Kidney (tissue), 14 donors: ENCODE measurements around the gene IWS1. TPM values are rescaled to one million over a fixed set of nuclear protein-coding genes. Genes with fewer than 3 reads are reported as not detected.

Source experiments
- DNase-seq, 5 donors: peaks; one replicate each; pipeline ENCODE4 v3.0.0-alpha.2; 2013 to 2020
- FAIRE-seq: peaks from 2 replicates; lab custom pipeline; 2012; peaks lifted over from hg19 to GRCh38; lab: Jason Lieb, UNC
- H3K27ac ChIP-seq, 2 donors: one replicate each; pipeline ENCODE4 v1.7.0; 2013; ENCODE audit warnings: low read depth in 2 of 2, low read length in 2 of 2, inconsistent platforms in 1 of 2
- H3K27me3 ChIP-seq: one replicate; pipeline ENCODE4 v1.7.1; 2013; ENCODE audit warnings: low read length, inconsistent platforms; ENCODE audit not compliant: control insufficient read depth, insufficient read depth
- H3K36me3 ChIP-seq, 3 donors: one replicate each; pipeline versions ENCODE4 v1.7.0 to v1.7.1; 2013; ENCODE audit warnings: low read length in 3 of 3, control low read depth in 1 of 3, inconsistent platforms in 1 of 3; ENCODE audit not compliant: insufficient read depth in 3 of 3, control insufficient read depth in 2 of 3
- H3K4me1 ChIP-seq, 3 donors: one replicate each; pipeline versions ENCODE4 v1.7.0 to v1.7.1; 2013; ENCODE audit warnings: low read length in 3 of 3, inconsistent platforms in 1 of 3, low read depth in 1 of 3; ENCODE audit not compliant: control insufficient read depth in 2 of 3, insufficient read depth in 2 of 3
- H3K4me3 ChIP-seq, 3 donors: one replicate each; pipeline versions ENCODE4 v1.7.0 to v1.8.1; 2013; ENCODE audit warnings: low read length in 3 of 3, control low read depth in 1 of 3, inconsistent platforms in 1 of 3
- H3K9ac ChIP-seq, 3 donors: one replicate each; pipeline versions ENCODE4 v1.7.0 to v1.7.1; 2013; ENCODE audit warnings: low read length in 3 of 3, control low read depth in 1 of 3, inconsistent platforms in 1 of 3
- H3K9me3 ChIP-seq, 3 donors: one replicate each; pipeline versions ENCODE4 v1.7.0 to v1.7.1; 2013; ENCODE audit warnings: low read length in 3 of 3, control low read depth in 1 of 3, inconsistent platforms in 1 of 3; ENCODE audit not compliant: control insufficient read depth in 2 of 3, insufficient read depth in 1 of 3
- intact Hi-C: fragments of 100-400 bp; cut with DNase I; formaldehyde crosslinking; loops from one replicate; pipeline ENCODE4 v1.11.1; 2022
- polyA plus RNA-seq: library from polyadenylated mRNA; stranded (reverse); fragments of 350-450 nt; fragmentation: Illumina TruSeq; extraction: RNeasy Lipid Tissue Mini Kit (QIAGEN cat#74804); gene quantifications from one replicate; pipeline ENCODE4 v1.2.3, GENCODE V29; 2014; ENCODE audit warnings: low read depth, low replicate concordance; ENCODE audit not compliant: insufficient read depth
- total RNA-seq: library from RNA; stranded (reverse); fragmentation: NEBNext Ultra II Directional; extraction: Animal tissue kit (Norgen Biotek cat#: 25700); gene quantifications from one replicate; pipeline ENCODE4 v1.2.1, GENCODE V29; 2021
- TF ChIP-seq, protein P1 (sequence below): IDR thresholded peaks from 3 replicates; pipeline ENCODE4 v1.5.1; 2012; ENCODE audit warnings: mild to moderate bottlenecking, moderate library complexity, borderline replicate concordance; ENCODE audit not compliant: insufficient read depth; ENCODE audit errors: extremely low read depth
- donor health status: control.
- donor health status: control.
- donor health status: control.
- donor health status: control.
- donor health status: control.
- donor health status: DM: yes; HTN: yes; CAD: no.
- donor health status: Normal renal cell carcinoma (clear cell type).

IWS1 gene
- total and polyA plus RNA-seq, 2 donors from 2014 or later = 29.8 to 35.8 TPM

DNA sequence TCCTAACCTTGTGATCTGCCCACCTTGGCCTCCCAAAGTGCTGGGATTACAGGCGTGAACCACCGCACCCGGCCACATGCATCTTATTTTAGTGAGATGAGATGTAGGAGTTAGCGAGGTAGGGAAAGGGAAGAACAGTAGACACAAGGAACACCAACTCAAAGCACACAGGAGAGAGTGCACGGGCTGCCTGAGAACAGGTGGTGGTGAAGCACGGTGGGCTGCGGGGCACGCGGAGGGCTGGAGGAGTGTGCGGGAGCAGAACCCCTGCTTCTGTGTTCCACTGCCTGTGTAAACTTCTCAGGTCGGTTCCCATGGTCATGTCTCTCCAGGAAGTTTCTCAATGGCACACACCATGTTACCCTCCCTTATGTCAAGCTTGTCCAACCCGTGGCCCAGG, 69.3 kb downstream of the IWS1 start:
- Histone ChIP-seq H3K27me3 (no peaks in the 10 kb centered on the region), H3K36me3 (no peaks in the 10 kb centered on the region), H3K9ac (no peak overlapping the region), H3K4me3 (no peak overlapping the region), H3K4me1 (no peaks in the 10 kb centered on the region), H3K27ac (no peak overlapping the region), H3K9me3 (no peaks in the 10 kb centered on the region)
- FAIRE-seq = no peak
- TF ChIP-seq, protein P1, sequence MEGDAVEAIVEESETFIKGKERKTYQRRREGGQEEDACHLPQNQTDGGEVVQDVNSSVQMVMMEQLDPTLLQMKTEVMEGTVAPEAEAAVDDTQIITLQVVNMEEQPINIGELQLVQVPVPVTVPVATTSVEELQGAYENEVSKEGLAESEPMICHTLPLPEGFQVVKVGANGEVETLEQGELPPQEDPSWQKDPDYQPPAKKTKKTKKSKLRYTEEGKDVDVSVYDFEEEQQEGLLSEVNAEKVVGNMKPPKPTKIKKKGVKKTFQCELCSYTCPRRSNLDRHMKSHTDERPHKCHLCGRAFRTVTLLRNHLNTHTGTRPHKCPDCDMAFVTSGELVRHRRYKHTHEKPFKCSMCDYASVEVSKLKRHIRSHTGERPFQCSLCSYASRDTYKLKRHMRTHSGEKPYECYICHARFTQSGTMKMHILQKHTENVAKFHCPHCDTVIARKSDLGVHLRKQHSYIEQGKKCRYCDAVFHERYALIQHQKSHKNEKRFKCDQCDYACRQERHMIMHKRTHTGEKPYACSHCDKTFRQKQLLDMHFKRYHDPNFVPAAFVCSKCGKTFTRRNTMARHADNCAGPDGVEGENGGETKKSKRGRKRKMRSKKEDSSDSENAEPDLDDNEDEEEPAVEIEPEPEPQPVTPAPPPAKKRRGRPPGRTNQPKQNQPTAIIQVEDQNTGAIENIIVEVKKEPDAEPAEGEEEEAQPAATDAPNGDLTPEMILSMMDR = no peak
- intact Hi-C loops = no loop called here
- DNase-seq = no peak

DNA sequence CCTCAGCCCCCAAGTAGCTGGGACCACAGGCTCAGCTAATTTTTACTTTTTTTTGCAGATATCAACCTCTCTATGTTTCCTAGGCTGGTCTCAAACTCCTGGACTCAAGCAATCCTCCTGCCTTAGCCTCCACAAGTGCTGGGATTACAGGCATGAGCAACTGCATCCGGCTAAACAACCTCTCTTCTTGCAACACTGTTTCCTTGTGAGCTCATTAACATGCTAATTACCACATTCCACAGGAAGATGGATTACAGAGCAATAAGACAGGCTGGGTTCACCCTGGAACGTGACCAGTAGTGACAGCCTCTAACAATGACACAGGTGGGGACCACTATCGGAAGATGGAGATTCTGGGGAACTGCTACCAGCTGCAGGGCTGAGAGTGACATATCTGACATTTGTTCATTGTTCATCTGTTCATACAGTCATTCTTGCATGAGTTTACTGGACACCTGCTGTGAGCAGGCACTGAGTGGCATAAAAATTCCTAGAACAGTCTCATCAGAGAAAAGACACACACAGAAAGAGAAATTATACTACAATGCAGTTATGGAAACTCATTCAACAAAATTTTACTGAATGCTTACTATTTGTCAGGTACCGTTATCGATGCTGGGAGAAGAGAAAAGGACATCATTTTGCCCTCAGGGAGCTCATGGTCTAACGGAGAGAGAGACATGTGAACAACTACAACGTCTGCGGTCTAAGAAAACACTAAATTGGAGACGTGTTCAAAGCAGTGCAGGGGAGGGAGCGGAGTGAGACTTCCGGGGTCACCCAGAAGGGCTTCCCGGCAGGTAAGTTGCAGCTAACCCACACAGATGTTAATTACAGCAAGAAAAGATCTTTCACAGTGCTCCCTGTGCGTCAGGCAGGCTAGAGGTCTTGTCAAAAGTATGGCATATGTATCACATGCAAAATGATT, 70.5 kb downstream of the IWS1 start:
- Histone ChIP-seq H3K27ac (peak overlapping the region in 1 of 2 donors; percentile 44), H3K36me3 (no peaks in the 10 kb centered on the region), H3K27me3 (no peaks in the 10 kb centered on the region), H3K9me3 (no peaks in the 10 kb centered on the region), H3K4me1 (no peaks in the 10 kb centered on the region), H3K4me3 (peak overlapping the region in 1 of 3 donors; percentile 21), H3K9ac (no peak overlapping the region)
- TF ChIP-seq, protein P1 = no peak
- DNase-seq (peak in 2 of 5 donors; percentile 49 to 64), FAIRE-seq (no peak)
- intact Hi-C loops = no loop called here

DNA sequence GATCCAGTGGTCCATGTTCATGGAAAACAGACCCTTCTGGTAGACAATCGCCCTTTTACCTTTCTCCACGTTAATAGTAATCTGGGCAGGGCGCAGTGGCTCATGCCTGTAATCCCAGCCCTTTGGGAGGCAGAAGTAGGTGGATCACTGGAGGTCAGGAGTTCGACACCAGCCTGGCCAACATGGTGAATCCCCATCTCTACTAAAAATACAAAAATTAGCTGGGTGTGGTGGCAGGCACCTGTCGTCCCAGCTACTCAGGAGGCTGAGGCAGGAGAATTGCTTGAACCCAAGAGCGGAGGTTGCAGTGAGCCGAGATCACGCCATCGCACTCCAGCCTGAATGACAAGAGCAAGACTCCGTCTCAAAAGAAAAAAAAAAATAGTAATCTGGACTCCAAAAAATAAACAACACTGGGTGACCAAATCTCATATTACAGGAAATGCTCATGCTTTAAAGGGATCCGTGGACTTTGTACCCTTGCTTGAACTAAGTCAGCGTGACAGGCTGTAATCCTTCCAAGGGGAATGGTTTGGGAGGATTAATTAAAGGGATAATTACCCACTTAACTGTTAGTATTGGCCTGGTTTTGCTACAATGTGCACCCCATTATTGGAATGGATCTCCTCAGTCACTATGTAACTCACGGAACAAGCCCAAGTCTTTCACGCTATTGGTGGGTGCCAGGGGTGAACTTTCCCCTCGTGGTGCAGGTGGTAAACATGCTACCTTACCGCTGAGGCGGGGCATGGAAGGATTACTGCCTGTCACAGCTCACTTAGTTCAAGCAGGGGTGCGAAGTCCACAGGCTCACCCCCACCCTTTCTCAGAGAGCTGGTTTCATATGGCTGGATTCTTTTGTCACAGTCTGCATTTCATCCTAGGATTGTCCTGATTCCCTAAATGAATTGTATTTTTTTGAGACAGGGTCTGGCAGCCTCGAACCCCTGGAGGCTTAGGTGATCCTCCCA, 71.4 kb downstream of the IWS1 start:
- H3K9me3 ChIP-seq = no peaks in the 10 kb centered on the region
- intact Hi-C loops = no loop called here
- DNase-seq = peak in 4 of 5 donors; percentile 63 to 88 (median 76)
- no peak for FAIRE-seq
- no peaks in the 10 kb centered on the region for H3K4me1 ChIP-seq
- H3K27me3 ChIP-seq = no peaks in the 10 kb centered on the region
- H3K36me3 ChIP-seq = no peaks in the 10 kb centered on the region
- no peak overlapping the region for H3K4me3 ChIP-seq
- TF ChIP-seq, protein P1 = no peak
- H3K27ac ChIP-seq = peak overlapping the region; percentile 44 to 76
- H3K9ac ChIP-seq = no peak overlapping the region
